ENCODE measurements around the gene ASCL3.
"Not testable (repeated sequence)": the region's sequence is repeated elsewhere in the genome, so short reads cannot be mapped to it uniquely, and the experiment has no call there.

ASCL3 gene, protein sequence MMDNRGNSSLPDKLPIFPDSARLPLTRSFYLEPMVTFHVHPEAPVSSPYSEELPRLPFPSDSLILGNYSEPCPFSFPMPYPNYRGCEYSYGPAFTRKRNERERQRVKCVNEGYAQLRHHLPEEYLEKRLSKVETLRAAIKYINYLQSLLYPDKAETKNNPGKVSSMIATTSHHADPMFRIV

DNA sequence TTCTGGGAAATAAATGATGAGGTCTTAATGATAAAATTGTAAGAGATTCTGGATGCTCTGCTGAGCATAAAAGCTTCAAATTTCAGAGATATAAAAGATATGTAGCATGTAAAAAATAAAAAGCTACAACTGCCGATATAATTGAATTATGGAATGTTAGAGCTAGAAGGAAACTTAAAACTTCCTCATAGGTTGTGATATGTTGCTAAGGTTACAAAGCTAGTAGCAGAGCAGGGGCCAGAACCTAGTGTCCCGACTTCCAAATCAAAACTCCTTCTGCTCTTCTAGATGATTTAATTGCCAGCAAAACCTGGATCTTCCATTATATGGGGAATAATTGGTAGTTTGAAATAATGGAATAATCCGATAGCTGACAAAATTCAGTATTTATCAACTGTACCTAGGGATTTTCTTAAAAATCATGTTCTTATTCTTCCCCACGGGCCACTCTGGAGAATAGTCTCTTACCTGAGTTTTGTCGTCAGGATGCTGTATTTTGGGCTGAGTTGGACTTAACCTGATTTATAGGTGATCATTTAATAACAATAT, at the start of gene ASCL3:
Gene ASCL3 (minus strand): TSS at position 499 of the 549 bp plus-strand sequence. CDS start 4,855 bp downstream, outside the sequence.
- peaks cover 8% of the 10 kb centered on the region for H3K36me3 Mint-ChIP-seq
- H3K4me1 Mint-ChIP-seq = no peaks in the 10 kb centered on the region
- H3K27ac Mint-ChIP-seq = no peak within 1 kb of the TSS
- ATAC-seq (no peak), DNase-seq (ENCODE audit: low spot score in 2 of 2) (no peak)
- no peaks in the 10 kb centered on the region for H3K9me3 Mint-ChIP-seq
- H3K4me3 Mint-ChIP-seq = no peak within 1 kb of the TSS

DNA sequence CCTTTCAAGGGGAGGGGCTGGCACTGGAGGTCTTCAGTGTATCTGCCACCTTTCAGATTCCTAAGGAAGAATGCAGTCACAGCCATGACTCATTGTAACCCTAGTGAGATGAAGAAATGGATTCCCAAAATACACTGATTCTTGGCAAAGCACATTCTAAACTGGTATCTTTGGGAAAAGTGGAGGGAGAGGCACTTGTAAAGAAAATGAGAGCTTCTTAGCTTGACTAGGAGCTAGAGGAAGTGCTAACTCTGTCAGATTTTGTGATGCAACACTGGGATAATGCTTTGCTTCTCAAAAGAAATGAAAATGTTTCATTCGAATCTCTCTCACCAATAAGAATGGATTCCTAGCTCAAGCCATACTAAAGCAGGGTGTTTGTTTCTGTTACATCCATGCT, 46.6 kb upstream of the ASCL3 start:
- no peak overlapping the region for H3K4me3 Mint-ChIP-seq
- no peaks in the 10 kb centered on the region for H3K9me3 Mint-ChIP-seq
- no peak overlapping the region for H3K27ac Mint-ChIP-seq
- no peaks in the 10 kb centered on the region for H3K36me3 Mint-ChIP-seq
- no peaks in the 10 kb centered on the region for H3K4me1 Mint-ChIP-seq
- ATAC-seq (no peak), DNase-seq (ENCODE audit: low spot score in 2 of 2) (no peak)

DNA sequence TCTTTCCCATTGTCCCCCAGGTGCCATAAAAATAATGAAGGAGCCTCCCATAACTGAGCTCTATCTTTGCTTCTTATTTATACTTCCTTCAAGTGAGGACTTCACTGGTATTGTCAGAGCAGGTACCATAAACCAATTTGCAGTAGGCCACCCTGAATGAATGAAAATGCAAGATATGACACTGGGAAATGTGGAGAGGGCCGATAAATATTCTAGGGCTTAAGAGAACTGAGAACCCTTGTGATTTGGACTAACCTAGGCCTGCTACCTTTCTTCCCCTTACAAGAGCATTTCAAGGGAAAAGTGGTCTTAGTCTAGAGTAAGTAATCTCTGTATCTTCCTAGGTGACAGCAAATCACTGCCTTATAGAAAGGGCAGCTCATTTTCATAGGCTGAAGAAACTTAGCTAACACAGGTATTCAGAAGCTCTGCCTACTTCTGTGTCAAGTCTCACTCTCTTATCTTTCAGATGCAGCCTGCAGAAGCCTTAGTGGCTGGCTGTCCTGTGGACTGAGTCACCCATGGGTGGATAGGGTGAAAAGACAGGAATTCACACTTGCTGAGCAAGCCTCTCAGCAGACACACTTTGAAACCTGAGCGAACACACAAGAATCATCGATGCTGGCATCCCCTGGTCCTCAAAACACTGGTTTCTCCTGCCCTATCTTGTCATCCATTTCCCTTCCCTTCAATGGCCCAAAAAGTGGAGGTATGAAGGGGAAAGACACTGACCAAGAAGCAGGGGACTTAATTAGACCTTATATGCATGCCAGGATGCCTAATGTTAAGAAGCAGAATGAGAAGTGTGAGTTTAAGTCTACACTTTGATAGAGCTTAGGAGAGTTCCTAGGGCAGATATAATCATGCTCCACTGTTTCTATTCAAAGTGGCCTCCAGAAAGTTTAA, 45.8 kb upstream of the ASCL3 start:
- no peak overlapping the region for H3K27ac Mint-ChIP-seq
- H3K9me3 Mint-ChIP-seq = no peaks in the 10 kb centered on the region
- H3K4me3 Mint-ChIP-seq = no peak overlapping the region
- H3K4me1 Mint-ChIP-seq = peaks cover 4% of the 10 kb centered on the region
- peak; percentile 62 for ATAC-seq
- no peak for DNase-seq (ENCODE audit: low spot score in 2 of 2)
- no peaks in the 10 kb centered on the region for H3K36me3 Mint-ChIP-seq

DNA sequence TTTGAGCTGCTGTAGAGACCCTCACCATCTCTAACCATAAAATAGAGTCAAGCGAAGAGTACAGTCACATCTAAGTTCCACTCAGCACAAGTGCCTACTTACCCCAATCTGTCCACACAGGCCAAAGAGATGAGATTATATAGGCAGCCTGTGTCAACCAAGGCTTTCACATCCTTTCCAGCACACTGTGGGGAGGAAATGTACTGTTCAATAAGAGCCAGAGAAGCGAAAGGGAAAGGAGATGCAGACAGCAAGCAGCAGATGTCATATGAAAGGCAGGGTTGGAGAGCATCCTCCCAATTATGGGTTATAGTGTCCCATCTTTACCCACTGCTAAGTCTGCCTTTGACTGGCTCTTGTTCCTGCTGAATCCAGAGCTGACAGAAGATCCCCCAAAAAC, 44.6 kb upstream of the ASCL3 start:
- H3K4me3 Mint-ChIP-seq = no peak overlapping the region
- ATAC-seq (no peak), DNase-seq (ENCODE audit: low spot score in 2 of 2) (no peak)
- no peaks in the 10 kb centered on the region for H3K36me3 Mint-ChIP-seq
- peaks cover 5% of the 10 kb centered on the region for H3K4me1 Mint-ChIP-seq
- H3K9me3 Mint-ChIP-seq = no peaks in the 10 kb centered on the region
- H3K27ac Mint-ChIP-seq = no peak overlapping the region

DNA sequence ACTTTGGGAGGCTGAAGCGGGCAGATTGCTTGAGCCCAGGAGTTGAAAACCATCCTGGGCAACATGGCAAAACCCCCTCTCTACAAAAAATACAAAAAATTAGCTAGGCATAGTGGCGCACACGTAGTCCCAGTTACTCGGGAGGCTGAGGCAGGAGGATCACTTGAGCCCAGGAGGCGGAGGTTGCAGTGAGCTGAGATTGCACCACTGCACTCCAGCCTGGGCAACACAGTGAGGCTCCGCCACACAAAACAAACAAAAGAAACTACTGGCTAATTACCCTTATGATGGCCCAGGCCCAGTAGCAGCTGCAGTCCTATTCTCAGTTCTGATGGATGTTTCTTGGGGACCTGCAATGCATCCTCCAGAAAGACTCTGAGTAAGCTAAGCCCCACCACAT, 44.0 kb upstream of the ASCL3 start:
- not testable (repeated sequence) for H3K27ac Mint-ChIP-seq; H3K36me3 Mint-ChIP-seq; DNase-seq (ENCODE audit: low spot score in 2 of 2)

DNA sequence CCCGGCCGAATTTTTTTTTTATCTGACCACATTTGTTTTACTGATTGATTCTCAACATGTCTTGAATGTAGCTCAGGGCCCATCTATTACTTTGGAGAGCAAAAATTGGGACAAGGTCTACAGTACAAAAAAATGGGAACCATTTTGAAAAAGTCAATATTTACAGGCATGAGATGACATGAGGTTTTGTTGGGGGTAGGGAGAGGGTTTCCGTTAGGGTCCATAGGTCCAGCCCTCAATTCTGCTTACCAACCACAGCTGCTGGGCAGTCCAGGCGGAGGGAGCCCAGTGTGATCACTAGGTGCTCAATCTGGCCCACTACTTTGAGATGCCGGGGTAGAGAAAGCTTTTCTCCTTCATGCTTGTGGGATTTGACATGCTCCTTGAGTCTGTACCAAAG, 42.6 kb upstream of the ASCL3 start:
- Mint-ChIP-seq H3K4me3 (no peak overlapping the region), H3K4me1 (peaks cover 5% of the 10 kb centered on the region), H3K36me3 (no peaks in the 10 kb centered on the region), H3K9me3 (no peaks in the 10 kb centered on the region), H3K27ac (no peak overlapping the region)
- DNase-seq (ENCODE audit: low spot score in 2 of 2) (no peak), ATAC-seq (no peak)

More for the DNA sequence above, 44.0 kb upstream of the ASCL3 start:
- ATAC-seq, H3K9me3 Mint-ChIP-seq, H3K4me1 Mint-ChIP-seq, H3K4me3 Mint-ChIP-seq: not testable (repeated sequence)

DNA sequence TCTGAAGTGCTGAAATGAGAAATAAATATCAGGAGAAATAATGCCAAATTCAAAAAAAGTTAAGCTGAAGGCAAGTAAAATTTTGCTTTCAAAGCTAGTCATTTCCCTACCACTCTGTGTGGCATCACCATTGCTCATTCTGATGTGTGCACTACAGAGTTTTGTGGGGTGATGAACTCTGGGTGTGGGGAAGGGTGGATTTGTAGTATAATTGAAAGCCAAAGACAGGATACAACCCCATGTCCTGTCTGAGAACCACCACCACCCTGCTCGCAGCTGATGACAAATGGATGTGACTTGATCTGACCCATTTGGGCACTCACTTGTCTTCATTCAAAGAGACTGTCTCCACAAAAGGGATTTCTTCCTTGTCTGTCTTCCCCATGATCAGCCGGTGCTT, 40.7 kb upstream of the ASCL3 start:
- ATAC-seq (peak; percentile 99), DNase-seq (ENCODE audit: low spot score in 2 of 2) (no peak)
- no peaks in the 10 kb centered on the region for H3K36me3 Mint-ChIP-seq
- H3K4me1 Mint-ChIP-seq = peaks cover 5% of the 10 kb centered on the region
- H3K27ac Mint-ChIP-seq = no peak overlapping the region
- no peak overlapping the region for H3K4me3 Mint-ChIP-seq
- no peaks in the 10 kb centered on the region for H3K9me3 Mint-ChIP-seq

DNA sequence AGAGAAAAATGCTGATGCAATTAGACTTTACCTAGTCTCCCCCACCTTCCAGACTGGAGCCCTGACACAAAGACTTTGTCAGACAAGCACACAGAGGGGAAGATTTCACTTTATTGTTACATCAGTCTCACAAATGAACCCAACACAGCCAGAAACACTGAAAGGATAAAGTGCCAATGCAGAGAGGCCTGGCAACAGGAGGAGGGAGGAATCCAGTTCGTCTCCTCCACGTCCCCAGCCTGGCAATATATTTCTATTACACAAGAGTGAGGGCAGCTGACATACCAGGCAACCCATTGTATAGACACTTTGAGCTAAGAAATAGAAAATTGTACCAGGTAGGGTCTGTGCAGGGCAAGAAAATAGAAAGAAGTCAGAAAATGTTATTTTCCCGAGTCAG, 37.7 kb upstream of the ASCL3 start:
- H3K9me3 Mint-ChIP-seq = no peaks in the 10 kb centered on the region
- peaks cover 5% of the 10 kb centered on the region for H3K4me1 Mint-ChIP-seq
- DNase-seq (ENCODE audit: low spot score in 2 of 2) (no peak), ATAC-seq (no peak)
- H3K4me3 Mint-ChIP-seq = no peak overlapping the region
- H3K36me3 Mint-ChIP-seq = no peaks in the 10 kb centered on the region
- no peak overlapping the region for H3K27ac Mint-ChIP-seq

DNA sequence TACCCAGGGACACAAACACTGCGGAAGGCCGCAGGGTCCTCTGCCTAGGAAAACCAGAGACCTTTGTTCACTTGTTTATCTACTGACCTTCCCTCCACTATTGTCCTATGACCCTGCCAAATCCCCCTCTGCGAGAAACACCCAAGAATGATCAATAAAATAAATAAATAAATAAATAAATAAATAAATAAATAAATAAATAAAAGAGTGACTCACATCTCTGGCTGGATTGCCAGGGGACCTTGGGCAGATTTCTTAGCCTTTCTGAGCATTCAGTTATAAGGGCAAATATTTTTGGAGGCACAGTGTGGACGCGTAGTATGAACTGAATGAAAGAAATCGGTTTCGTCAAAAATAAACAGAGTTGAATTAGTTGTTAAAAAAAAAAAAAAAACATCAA, 36.5 kb upstream of the ASCL3 start:
- H3K4me1 Mint-ChIP-seq; H3K9me3 Mint-ChIP-seq; H3K36me3 Mint-ChIP-seq; H3K4me3 Mint-ChIP-seq; DNase-seq (ENCODE audit: low spot score in 2 of 2); H3K27ac Mint-ChIP-seq; ATAC-seq: not testable (repeated sequence)

DNA sequence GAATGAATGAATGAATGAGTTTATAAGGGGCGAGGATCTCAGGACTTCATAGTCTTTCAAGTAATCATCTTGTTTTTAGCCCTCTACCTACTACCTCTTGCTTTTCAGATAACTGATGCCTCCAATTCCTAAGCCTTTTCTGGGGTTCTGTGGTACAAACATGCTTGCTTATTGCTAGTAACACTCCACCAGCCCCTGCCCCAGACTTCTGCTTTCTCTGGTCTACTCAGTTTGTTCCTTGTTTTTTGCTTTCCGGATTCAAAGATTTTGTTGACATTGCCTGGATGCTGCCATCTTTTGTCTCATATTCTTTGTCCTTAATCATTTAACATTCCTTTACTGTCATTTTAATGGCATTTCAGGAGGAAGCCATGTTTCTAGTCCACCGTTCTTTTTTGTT, 30.3 kb upstream of the ASCL3 start:
- no peak for ATAC-seq
- no peak for DNase-seq (ENCODE audit: low spot score in 2 of 2)

DNA sequence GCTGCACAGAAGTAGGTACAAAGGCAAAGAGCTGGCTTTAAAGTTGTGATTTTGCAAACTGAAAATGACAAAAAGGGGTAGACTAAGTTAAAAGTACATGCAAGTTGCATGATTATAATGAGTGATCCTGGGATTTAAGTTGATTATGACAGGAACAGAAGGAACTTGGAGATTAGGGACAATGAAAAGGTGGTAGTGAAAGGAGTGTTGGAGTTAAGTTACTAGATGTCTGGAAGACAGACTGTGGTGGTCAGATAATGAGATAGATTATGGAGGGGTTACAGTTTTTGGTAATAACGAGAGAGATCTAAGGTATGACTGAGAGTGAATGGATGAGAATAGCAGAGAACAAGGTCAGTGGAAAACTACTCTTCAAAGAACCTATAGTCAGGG, 29.1 kb upstream of the ASCL3 start:
- Mint-ChIP-seq H3K4me3 (no peak overlapping the region), H3K36me3 (peaks cover 5% of the 10 kb centered on the region), H3K9me3 (no peaks in the 10 kb centered on the region), H3K4me1 (no peaks in the 10 kb centered on the region), H3K27ac (no peak overlapping the region)
- ATAC-seq (no peak), DNase-seq (ENCODE audit: low spot score in 2 of 2) (no peak)

More for the DNA sequence above, 30.3 kb upstream of the ASCL3 start:
- Mint-ChIP-seq H3K36me3 (peaks cover 5% of the 10 kb centered on the region), H3K9me3 (no peaks in the 10 kb centered on the region), H3K4me3 (no peak overlapping the region), H3K27ac (no peak overlapping the region), H3K4me1 (no peaks in the 10 kb centered on the region)

DNA sequence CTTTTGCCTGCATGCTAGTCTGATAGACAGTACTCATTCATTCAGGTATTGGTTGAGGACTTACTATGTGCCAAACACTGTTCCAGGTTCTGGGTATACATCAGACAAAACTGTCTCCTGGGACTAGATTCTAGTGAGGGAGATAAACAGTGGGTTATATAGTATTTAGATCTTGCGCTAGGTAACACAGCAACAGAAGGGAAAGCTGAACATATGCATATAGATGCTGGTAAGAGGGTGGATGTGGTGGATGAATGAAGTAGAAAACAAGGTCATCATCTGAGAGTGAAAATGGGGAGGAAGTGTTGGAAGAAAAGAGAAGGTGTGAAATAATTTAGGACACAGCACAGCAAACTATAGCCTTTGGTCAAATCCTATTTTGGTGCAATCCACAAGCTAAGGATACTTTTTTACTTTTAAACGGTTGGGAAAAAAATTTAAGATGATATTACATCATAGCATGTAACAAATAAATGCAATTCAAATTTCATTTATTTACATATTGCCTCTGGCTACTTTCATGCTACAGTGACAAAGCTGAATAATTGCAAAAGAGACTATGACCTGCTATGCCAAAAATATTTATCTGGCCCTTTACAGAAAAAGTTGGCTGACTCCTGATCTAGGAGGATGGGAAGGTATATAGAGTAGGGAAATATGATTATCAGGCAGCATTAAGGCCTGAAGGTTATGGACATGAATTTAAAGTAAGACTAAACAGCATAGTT, 28.5 kb upstream of the ASCL3 start:
- H3K4me3 Mint-ChIP-seq = no peak overlapping the region
- ATAC-seq = no peak
- H3K9me3 Mint-ChIP-seq = no peaks in the 10 kb centered on the region
- peaks cover 5% of the 10 kb centered on the region for H3K36me3 Mint-ChIP-seq
- no peaks in the 10 kb centered on the region for H3K4me1 Mint-ChIP-seq
- H3K27ac Mint-ChIP-seq = no peak overlapping the region
- no peak for DNase-seq (ENCODE audit: low spot score in 2 of 2)

DNA sequence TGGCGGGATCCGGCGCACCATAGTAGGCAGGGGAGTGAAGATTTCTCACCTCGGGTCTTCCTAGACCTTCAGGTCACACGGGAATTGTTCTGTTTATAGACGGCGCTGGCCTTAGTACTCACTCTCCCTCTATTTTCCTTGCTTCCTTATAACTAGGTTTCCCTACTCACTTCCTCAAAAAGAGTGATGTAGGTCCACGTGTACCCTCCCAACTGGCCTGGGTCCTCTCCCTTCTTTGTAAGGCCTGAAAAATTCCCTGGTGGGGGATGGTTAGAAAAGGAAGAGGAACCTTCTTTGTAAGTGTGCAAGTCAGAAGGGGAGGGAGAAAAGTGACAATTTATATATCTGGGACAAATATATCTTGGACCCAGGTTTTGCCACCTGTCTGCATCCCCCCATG, 24.4 kb upstream of the ASCL3 start:
- Mint-ChIP-seq H3K4me3 (no peak overlapping the region), H3K27ac (no peak overlapping the region), H3K9me3 (no peaks in the 10 kb centered on the region)

DNA sequence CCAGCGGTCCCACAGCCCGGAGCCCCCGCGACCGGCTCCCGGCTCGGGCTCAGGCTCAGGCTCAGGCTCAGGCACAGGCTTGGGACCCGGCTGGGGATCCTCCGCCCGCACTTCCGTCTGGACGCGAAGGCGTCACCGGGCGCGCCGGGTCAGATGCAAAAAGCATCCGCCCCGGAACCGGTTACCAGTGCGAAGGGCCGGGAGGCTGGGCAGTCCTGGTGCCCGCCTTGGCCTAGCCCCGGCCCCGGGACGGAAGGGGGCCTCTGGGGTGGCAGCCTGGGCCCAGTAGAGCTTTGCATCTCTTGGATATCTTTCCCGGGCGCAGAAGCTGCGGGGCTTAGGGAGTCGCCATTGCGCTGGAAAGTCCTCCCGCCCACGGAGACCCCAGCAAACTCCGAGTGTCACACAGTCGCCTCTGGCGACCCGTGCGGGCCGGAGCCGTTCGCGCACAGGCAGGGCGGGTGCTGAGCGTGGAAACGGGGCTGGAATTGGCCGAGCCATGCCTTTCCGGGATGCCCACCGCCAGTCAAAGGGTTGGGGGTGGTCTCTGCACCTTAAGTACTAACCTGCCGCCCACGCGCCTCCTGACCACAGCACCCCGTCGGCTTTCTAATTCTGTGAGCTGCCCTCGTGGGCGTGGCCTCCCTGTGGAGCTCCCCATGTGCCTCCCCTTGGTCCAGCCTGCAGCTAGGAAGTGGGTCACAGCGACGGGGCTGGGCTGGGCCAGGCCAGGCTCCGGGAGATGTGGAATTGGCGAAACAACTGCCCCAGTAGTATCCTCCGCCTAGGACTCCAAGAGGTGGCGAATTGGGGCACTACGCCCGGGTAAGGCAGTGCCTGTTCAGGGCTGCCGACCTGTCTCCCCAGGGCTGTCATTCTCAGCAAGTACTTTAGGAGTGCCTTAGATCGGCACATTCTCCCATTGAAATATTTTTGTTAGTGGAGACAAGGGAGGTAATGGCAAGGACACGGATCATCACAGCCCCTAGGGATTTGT, 21.8 kb upstream of the ASCL3 start, which contains the start of gene TMEM9B:
Gene TMEM9B (minus strand): TSS at position 119 of the 997 bp plus-strand sequence. CDS start 129 bp downstream, outside the sequence.
- ATAC-seq (peak; percentile 91), DNase-seq (ENCODE audit: low spot score in 2 of 2) (peak; percentile 71 to 94)
- Mint-ChIP-seq H3K9me3 (no peaks in the 10 kb centered on the region), H3K27ac (peak within 1 kb of the TSS; percentile 94), H3K36me3 (peaks cover 18% of the 10 kb centered on the region), H3K4me3 (peak within 1 kb of the TSS; percentile 91), H3K4me1 (peaks cover 29% of the 10 kb centered on the region)

More for the DNA sequence above, 24.4 kb upstream of the ASCL3 start:
- DNase-seq (ENCODE audit: low spot score in 2 of 2) (no peak), ATAC-seq (no peak)
- Mint-ChIP-seq H3K4me1 (peaks cover 21% of the 10 kb centered on the region), H3K36me3 (peaks cover 18% of the 10 kb centered on the region)
